Small intestine (tissue), 7 donors: Measurements from ENCODE around the gene CTNNA3. TPM values are rescaled to one million over a fixed set of nuclear protein-coding genes. Genes with fewer than 3 reads are reported as not detected.

ENCODE experiments used
- DNase-seq, 2 donors: peaks; one replicate each; pipeline versions ENCODE4 v3.0.0 to v3.0.0-alpha.2; 2013
- FAIRE-seq: peaks from 2 replicates; lab custom pipeline; 2012; peaks lifted over from hg19 to GRCh38; lab: Jason Lieb, UNC
- H3K27ac ChIP-seq, 3 donors: one replicate each; pipeline ENCODE4 v1.5.1; 2013; ENCODE audit warnings: low read length in 2 of 3, mild to moderate bottlenecking in 2 of 3, control low read depth in 1 of 3, inconsistent platforms in 1 of 3, low read depth in 1 of 3, moderate library complexity in 1 of 3
- H3K27me3 ChIP-seq, 3 donors: one replicate each; pipeline ENCODE4 v1.6.1; 2013; ENCODE audit warnings: low read length in 3 of 3, inconsistent platforms in 1 of 3; ENCODE audit not compliant: control insufficient read depth in 3 of 3, insufficient read depth in 3 of 3
- H3K36me3 ChIP-seq, 3 donors: one replicate each; pipeline ENCODE4 v1.6.1; 2013; ENCODE audit warnings: low read length in 3 of 3, inconsistent platforms in 1 of 3, low read depth in 1 of 3, mild to moderate bottlenecking in 1 of 3, moderate library complexity in 1 of 3; ENCODE audit not compliant: control insufficient read depth in 3 of 3, insufficient read depth in 2 of 3
- H3K4me1 ChIP-seq, 3 donors: one replicate each; pipeline ENCODE4 v1.6.1; 2013; ENCODE audit warnings: low read length in 2 of 3, inconsistent platforms in 1 of 3, low read depth in 1 of 3, mild to moderate bottlenecking in 1 of 3, moderate library complexity in 1 of 3; ENCODE audit not compliant: control insufficient read depth in 3 of 3, insufficient read depth in 2 of 3
- H3K4me3 ChIP-seq, 3 donors: one replicate each; pipeline ENCODE4 v1.5.1; 2013; ENCODE audit warnings: low read length in 3 of 3, control low read depth in 1 of 3, inconsistent platforms in 1 of 3, low read depth in 1 of 3, mild to moderate bottlenecking in 1 of 3, moderate library complexity in 1 of 3
- H3K9me3 ChIP-seq, 2 donors: one replicate each; pipeline ENCODE4 v1.6.1; 2013; ENCODE audit warnings: low read depth in 1 of 2, low read length in 1 of 2; ENCODE audit not compliant: control insufficient read depth in 2 of 2, insufficient read depth in 1 of 2
- WGBS, 3 donors: extraction: QIAGEN DNeasy Blood & Tissue Kit; methylation state at CpG; one replicate each; pipeline ENCODE4 v1.1.7; 2013; 5-methylcytosine and 5-hydroxymethylcytosine counted together
- polyA plus RNA-seq, 4 donors: library from polyadenylated mRNA; stranded (reverse) in 3 of 4; unstranded in 1 of 4; fragments of 200-250 nt in 3 of 4; fragments of 120-200 nt in 1 of 4; gene quantifications; one replicate each; pipeline versions ENCODE4 v1.2.1 to v1.2.3, GENCODE V29; 2013
- donor health status: healthy with polysubstance abuse.
- donor health status: control.
- donor health status: control.
- donor health status: Bipolar disorder and iron deficiency.
- donor health status: healthy.

Gene CTNNA3
- polyA plus RNA-seq, 4 donors, result 0.24 to 0.38 TPM; not detected in 2

DNA sequence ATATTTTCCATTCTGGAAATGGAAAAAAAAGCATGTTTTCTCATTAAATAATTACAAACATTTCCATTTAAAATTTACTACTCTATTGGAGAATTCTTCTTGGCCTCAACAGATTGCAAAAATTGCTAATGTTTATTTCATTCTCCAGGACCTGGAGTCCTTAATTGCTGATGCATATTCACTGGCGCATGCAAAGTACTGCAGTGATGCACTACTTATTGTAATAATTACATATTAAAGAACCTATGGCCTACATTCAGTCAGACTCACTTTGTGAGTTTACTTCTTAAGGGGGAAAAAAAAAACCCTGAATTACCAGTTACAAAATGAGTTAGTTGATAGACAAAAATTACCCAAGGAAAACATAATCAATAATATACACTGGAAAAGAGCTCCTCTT lies 1161.1 kb downstream of the CTNNA3 start:
- 90 to 94% (median 93%) methylated on average over 1 of the region's 1 CpG for WGBS, 3 donors
- FAIRE-seq (no peak), DNase-seq (no peak)
- Histone ChIP-seq H3K4me1 (no peaks in the 10 kb centered on the region), H3K27me3 (no peaks in the 10 kb centered on the region), H3K36me3 (no peaks in the 10 kb centered on the region), H3K27ac (no peak overlapping the region), H3K9me3 (no peaks in the 10 kb centered on the region), H3K4me3 (no peak overlapping the region)

GRCh38 chr10:66521506-66521905 lies 1174.5 kb downstream of the CTNNA3 start:
- 28 to 44% (median 39%) methylated on average over 1 of the region's 1 CpG for WGBS, 3 donors
- no peaks in the 10 kb centered on the region for H3K9me3 ChIP-seq
- no peaks in the 10 kb centered on the region for H3K36me3 ChIP-seq
- FAIRE-seq (no peak), DNase-seq (no peak)
- no peak overlapping the region for H3K4me3 ChIP-seq
- no peaks in the 10 kb centered on the region for H3K4me1 ChIP-seq
- no peak overlapping the region for H3K27ac ChIP-seq
- H3K27me3 ChIP-seq, result no peaks in the 10 kb centered on the region

- Histone ChIP-seq H3K4me3 (no peak overlapping the region), H3K9me3 (no peaks in the 10 kb centered on the region), H3K27me3 (no peaks in the 10 kb centered on the region), H3K27ac (no peak overlapping the region), H3K4me1 (no peaks in the 10 kb centered on the region), H3K36me3 (no peaks in the 10 kb centered on the region)
- FAIRE-seq (no peak), DNase-seq (no peak)
- 75 to 85% (median 82%) methylated on average over 3 of the region's 3 CpGs for WGBS, 3 donors
These were observed 1176.4 kb downstream of the CTNNA3 start for GRCh38 chr10:66519616-66520015.

DNA sequence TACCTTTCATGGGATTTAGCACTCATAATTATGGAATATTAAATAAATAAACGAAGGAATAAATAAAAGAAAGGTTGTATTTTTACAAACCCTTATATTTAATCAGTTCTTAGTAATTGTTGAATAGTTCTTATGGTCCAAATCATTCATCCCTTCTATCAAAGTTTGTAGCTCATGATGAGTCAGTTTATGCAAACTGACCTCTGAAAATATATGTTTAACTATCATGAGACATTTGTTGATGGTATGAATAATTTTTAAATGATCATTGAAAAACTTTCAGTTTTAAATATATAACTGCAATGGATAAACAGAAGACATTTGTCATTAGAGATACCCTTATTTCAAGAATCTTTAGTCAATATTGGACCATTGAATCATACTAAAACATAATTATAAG lies 1181.3 kb downstream of the CTNNA3 start:
- Histone ChIP-seq H3K27me3 (no peaks in the 10 kb centered on the region), H3K36me3 (no peaks in the 10 kb centered on the region), H3K4me3 (no peak overlapping the region), H3K9me3 (no peaks in the 10 kb centered on the region), H3K27ac (no peak overlapping the region), H3K4me1 (no peaks in the 10 kb centered on the region)
- WGBS, 3 donors, result 47 to 64% (median 58%) methylated on average over 1 of the region's 1 CpG
- DNase-seq, result no peak
- no peak for FAIRE-seq

- no peak overlapping the region for H3K27ac ChIP-seq
- H3K4me1 ChIP-seq, result no peaks in the 10 kb centered on the region
- H3K27me3 ChIP-seq, result no peaks in the 10 kb centered on the region
- no peaks in the 10 kb centered on the region for H3K36me3 ChIP-seq
- H3K4me3 ChIP-seq, result no peak overlapping the region
- WGBS, 3 donors, result 37 to 65% (median 43%) methylated on average over 2 of the region's 2 CpGs
- H3K9me3 ChIP-seq, result no peaks in the 10 kb centered on the region
- DNase-seq (no peak), FAIRE-seq (no peak)
These were observed 1182.5 kb downstream of the CTNNA3 start for GRCh38 chr10:66513504-66513903.

GRCh38 chr10:66505003-66505657 lies 1190.9 kb downstream of the CTNNA3 start:
- DNase-seq, result no peak
- Histone ChIP-seq H3K27me3 (no peaks in the 10 kb centered on the region), H3K27ac (no peak overlapping the region), H3K9me3 (no peaks in the 10 kb centered on the region), H3K4me3 (no peak overlapping the region), H3K36me3 (no peaks in the 10 kb centered on the region), H3K4me1 (no peaks in the 10 kb centered on the region)
- FAIRE-seq, result no peak
- WGBS, 3 donors, result 90 to 95% (median 94%) methylated on average over 2 of the region's 2 CpGs

DNA sequence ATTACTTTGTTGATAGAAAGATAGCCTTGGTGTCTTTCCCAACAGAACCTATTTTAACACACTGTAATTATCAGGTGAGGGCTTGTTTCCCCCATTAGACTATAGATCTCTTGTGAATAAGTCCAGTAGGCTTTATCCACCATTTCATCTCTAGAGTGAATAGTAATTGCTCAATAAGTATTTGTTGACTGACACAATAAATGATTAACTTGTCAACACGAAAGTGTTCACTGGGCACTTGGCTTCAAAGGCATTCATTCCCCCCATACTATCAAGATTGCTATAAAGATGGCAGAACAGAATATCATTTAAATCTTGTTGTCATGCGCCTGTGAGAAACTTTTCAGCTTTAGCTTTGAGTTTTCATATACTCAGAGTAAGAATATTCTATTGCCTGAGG lies 1194.6 kb downstream of the CTNNA3 start:
- H3K4me3 ChIP-seq, result no peak overlapping the region
- no peak for FAIRE-seq
- 50 to 61% (median 52%) methylated on average over 2 of the region's 2 CpGs for WGBS, 3 donors

DNA sequence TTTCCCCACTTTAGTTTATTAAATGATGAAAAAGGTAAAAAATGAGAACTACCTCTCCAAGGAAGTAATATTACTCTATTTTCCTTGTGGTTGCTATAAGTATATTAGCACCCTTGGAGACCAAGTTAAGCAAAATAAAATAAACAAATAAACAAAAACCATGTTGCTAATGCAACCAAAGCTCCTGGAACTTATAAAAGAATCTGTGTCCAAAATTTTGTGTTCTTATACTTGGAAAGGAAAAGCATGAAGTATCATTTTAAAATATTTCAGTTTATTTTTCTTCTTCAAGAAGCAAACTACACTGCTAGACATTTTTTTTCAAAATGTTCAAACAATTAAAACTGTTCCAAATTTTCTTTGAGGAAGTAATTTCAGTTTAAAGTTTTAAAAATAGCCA lies 1212.0 kb downstream of the CTNNA3 start:
- no peaks in the 10 kb centered on the region for H3K27me3 ChIP-seq
- H3K27ac ChIP-seq, result no peak overlapping the region
- DNase-seq, result no peak
- no peaks in the 10 kb centered on the region for H3K9me3 ChIP-seq
- no peak for FAIRE-seq
- H3K4me1 ChIP-seq, result no peaks in the 10 kb centered on the region
- H3K36me3 ChIP-seq, result no peaks in the 10 kb centered on the region
- H3K4me3 ChIP-seq, result no peak overlapping the region

More for the DNA sequence above, 1194.6 kb downstream of the CTNNA3 start:
- H3K4me1 ChIP-seq, result no peaks in the 10 kb centered on the region
- H3K9me3 ChIP-seq, result no peaks in the 10 kb centered on the region
- no peak overlapping the region for H3K27ac ChIP-seq
- H3K36me3 ChIP-seq, result no peaks in the 10 kb centered on the region
- H3K27me3 ChIP-seq, result no peaks in the 10 kb centered on the region
- DNase-seq, result no peak

GRCh38 chr10:66472156-66472555 lies 1223.8 kb downstream of the CTNNA3 start:
- Histone ChIP-seq H3K4me1 (no peaks in the 10 kb centered on the region), H3K4me3 (no peak overlapping the region), H3K9me3 (no peaks in the 10 kb centered on the region), H3K36me3 (no peaks in the 10 kb centered on the region), H3K27me3 (no peaks in the 10 kb centered on the region), H3K27ac (no peak overlapping the region)
- DNase-seq, result no peak
- 59 to 74% (median 69%) methylated on average over 1 of the region's 1 CpG for WGBS, 3 donors
- no peak for FAIRE-seq
